MG63 (cell line): ENCODE measurements around the gene SPRYD3. TPM values are rescaled to one million over a fixed set of nuclear protein-coding genes. Genes with fewer than 3 reads are reported as not detected.
"Not testable (repeated sequence)": the region's sequence is repeated elsewhere in the genome, so short reads cannot be mapped to it uniquely, and the experiment has no call there.

Experiments
- DNase-seq: peaks from one replicate; pipeline ENCODE4 v3.0.0-alpha.2; 2020
- H3K27me3 ChIP-seq: fragments of 250-450 bp; sonication (Bioruptor Pico); 2 replicates; pipeline ENCODE4 v1.5.1; 2020; ENCODE audit warnings: mild to moderate bottlenecking, moderate library complexity
- H3K36me3 ChIP-seq: fragments of 250-450 bp; sonication (Bioruptor Pico); 2 replicates; pipeline ENCODE4 v1.5.1; 2020; ENCODE audit warnings: mild to moderate bottlenecking, moderate library complexity
- H3K4me3 ChIP-seq: fragments of 250-450 bp; sonication (Bioruptor Pico); 2 replicates; pipeline ENCODE4 v1.5.1; 2020; ENCODE audit warnings: mild to moderate bottlenecking, moderate library complexity
- H3K9me3 ChIP-seq: fragments of 250-450 bp; sonication (Bioruptor Pico); 2 replicates; pipeline ENCODE4 v1.5.1; 2020; ENCODE audit warnings: mild to moderate bottlenecking, moderate library complexity
- total RNA-seq: library from RNA; depleted of rRNA; stranded (reverse); fragments of >200 nt; shearing (Covaris generic); gene quantifications from 2 replicates; pipeline ENCODE4 v1.2.3, GENCODE V29; 2014; ENCODE audit warnings: low replicate concordance

The SPRYD3 gene
- total RNA-seq, 1 experiment from 2014 or later, result 22.1 TPM

DNA sequence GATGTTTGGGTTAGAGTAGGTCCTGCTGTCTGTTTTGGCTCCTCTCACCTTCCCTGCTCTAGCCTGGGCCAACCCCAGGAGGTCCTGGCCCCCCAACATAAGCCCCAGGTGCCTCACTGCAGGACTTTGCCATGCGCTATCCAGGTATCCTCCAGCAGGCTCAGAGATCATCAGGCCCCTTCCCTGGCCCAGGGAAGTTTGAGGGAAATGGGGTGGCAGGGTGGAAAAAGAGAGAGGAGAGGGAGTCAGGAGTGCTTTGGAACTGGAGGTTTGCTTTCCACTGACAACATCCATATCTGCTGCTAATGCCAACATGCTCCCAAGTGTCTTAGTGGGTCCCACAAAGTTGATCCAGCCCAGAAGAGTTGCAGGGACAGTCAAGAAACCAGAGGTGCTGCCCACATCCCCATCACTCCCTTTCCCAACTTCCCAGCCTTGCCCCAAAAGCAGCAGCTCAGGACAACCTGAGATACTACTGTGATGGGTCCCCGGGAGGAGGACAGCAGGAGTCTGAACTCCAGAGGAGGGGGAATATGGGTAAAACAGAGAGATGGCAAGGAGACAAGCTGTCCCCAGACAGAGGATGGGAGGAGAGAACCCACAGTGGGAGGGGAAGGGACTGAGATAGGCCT lies 28.6 kb downstream of the SPRYD3 start:
- no peaks in the 10 kb centered on the region for H3K27me3 ChIP-seq
- H3K4me3 ChIP-seq, result peak overlapping the region; percentile 66
- H3K36me3 ChIP-seq, result peaks cover 24% of the 10 kb centered on the region
- no peaks in the 10 kb centered on the region for H3K9me3 ChIP-seq
- DNase-seq, result no peak

- no peaks in the 10 kb centered on the region for H3K27me3 ChIP-seq
- peaks cover 20% of the 10 kb centered on the region for H3K36me3 ChIP-seq
- DNase-seq, result peak; percentile 87
- peak within 1 kb of the TSS; percentile 66 for H3K4me3 ChIP-seq
- H3K9me3 ChIP-seq, result no peaks in the 10 kb centered on the region
Observed at GRCh38 chr12:53049571-53050318, 29.4 kb downstream of the SPRYD3 start, which contains the start of gene TNS2. TSS of gene TNS2 (plus strand) at chr12:53050065. CDS start at chr12:53050186, 121 bp downstream.

DNA sequence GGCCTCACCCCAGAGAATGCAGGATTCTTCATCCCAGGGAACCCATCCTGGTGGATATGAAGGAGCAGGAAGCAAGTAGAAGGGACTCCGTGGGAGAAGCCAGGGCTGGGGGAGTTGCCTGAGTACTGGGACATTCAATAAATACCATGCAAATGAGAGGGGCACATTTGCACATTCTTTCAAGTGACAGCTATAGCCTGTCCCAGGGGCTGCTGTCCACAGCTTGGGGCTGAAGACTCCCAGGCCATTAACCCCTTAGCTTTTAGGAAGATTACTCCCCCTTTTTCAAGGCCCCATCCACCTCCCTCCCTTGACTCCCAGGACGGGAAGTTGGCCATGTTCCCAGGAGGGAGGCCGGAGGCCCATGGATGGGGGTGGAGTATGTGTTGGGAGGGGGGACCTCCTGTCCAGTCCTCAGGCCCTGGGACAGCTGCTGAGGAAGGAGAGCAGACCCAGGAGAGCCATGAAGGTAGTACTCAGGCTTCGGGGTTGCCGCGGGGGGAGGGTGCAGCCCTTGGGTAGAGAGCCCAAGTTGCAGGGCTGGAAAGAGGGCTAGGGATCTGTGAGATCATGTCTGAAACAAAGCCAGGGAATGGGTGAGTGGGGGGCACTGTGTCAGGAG lies 30.3 kb downstream of the SPRYD3 start:
- H3K4me3 ChIP-seq, result peak overlapping the region; percentile 66
- no peaks in the 10 kb centered on the region for H3K9me3 ChIP-seq
- no peaks in the 10 kb centered on the region for H3K27me3 ChIP-seq
- peaks cover 16% of the 10 kb centered on the region for H3K36me3 ChIP-seq
- peak; percentile 52 for DNase-seq

GRCh38 chr12:53048033-53048779 lies 31.0 kb downstream of the SPRYD3 start:
- peak overlapping the region; percentile 66 for H3K4me3 ChIP-seq
- no peaks in the 10 kb centered on the region for H3K27me3 ChIP-seq
- H3K36me3 ChIP-seq, result peaks cover 11% of the 10 kb centered on the region
- peak; percentile 70 for DNase-seq
- no peaks in the 10 kb centered on the region for H3K9me3 ChIP-seq

DNA sequence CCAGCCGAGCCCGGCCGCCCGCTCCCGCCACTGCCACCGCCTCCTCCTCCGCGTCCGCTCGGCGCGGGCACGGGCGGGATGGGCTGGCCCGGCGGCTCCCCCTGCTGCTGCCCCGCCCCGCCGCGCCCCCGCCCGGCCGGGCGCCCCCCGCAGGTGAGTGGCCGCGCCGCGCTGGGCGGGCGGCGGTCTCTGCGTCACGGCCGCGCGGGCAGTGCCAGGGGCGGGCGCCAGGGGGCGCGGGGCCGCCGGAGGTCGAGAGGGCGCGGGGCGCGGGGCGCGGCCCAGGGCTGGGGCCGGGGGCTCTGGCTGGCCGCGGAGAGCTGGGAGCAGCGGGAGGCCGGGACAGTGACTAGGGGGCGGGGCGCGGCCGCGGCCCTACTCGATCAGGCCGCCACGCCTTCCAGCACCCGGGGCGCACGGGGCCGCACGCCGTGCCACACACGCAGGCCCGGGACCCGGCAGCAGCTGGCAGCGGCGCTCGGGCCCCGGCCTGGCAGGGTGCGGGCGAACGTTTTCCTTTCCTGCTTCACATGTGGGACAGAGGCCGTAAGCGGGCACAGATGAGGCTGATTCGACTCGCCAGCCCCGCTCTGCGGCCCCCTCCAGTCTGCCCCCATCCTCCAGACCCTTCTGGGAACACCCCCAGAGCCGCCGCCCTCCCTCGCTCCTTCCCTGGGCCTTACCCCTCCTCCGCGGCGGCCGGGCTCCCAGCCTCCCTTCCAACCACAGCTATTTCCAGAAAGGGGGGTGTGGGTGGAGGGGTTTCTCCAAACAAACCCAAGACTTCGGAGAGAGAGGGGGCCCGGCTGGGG lies 31.8 kb downstream of the SPRYD3 start:
- H3K36me3 ChIP-seq, result peaks cover 18% of the 10 kb centered on the region
- H3K27me3 ChIP-seq, result no peaks in the 10 kb centered on the region
- peak overlapping the region; percentile 48 for H3K4me3 ChIP-seq
- H3K9me3 ChIP-seq, result no peaks in the 10 kb centered on the region
- DNase-seq, result peak; percentile 84

DNA sequence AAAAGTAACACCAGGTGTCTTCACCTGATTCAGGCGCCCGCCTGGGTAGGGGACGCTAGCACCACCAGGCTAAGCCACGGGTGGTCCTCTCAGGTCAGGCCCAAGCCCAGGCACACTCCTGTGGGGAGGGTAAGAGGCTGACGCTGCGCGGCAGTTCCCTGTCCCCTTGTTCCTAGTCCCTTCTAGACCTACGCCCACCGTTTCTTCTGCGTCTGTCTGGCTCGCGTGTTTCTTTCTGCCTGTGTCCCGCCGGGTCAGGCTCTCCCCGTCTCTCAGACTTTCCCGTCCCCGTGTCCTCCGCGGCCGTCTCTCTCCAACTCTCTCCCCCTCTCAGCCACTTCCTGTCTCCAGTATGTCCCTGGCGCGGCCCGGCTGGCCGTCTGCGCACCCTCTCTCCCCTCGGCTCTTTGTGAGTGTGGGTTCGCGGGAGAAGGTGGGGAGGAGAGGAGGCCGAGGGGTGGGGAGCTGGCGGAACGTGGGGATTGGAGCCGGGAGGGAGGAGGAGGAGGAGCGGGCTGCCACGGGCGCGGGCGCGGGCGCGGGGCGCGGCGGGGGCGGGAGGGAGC lies 32.5 kb downstream of the SPRYD3 start:
- DNase-seq, result peak; percentile 89
- H3K27me3 ChIP-seq, result no peaks in the 10 kb centered on the region
- H3K4me3 ChIP-seq, result peak overlapping the region; percentile 59
- no peaks in the 10 kb centered on the region for H3K9me3 ChIP-seq
- H3K36me3 ChIP-seq, result peaks cover 14% of the 10 kb centered on the region

DNA sequence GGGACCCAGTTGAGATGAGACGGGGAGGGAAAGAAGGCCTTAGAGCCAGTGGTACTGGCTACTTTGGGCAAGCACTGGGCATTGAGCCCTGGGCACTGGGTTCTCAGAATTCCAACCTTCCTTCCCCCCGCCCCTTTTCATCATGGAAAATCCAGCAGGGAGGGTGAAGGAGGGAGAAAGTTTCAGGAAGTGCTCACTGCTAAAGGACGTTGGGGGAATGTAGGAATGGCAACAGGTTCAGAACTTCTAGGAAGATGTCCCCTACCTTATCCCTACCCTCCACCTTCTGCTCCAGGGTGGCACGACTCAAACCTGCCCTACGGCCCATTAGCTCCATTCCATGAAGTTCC lies 33.5 kb downstream of the SPRYD3 start:
- no peak for DNase-seq
- Histone ChIP-seq H3K27me3 (no peaks in the 10 kb centered on the region), H3K36me3 (peaks cover 11% of the 10 kb centered on the region), H3K4me3 (no peak overlapping the region), H3K9me3 (no peaks in the 10 kb centered on the region)

- H3K9me3 ChIP-seq, result no peaks in the 10 kb centered on the region
- H3K36me3 ChIP-seq, result peaks cover 14% of the 10 kb centered on the region
- no peak for DNase-seq
- no peak overlapping the region for H3K4me3 ChIP-seq
- H3K27me3 ChIP-seq, result no peaks in the 10 kb centered on the region
Observed at GRCh38 chr12:53044896-53045695, 34.1 kb downstream of the SPRYD3 start.

GRCh38 chr12:53044052-53044581 lies 35.1 kb downstream of the SPRYD3 start:
- Histone ChIP-seq H3K36me3 (peaks cover 23% of the 10 kb centered on the region), H3K9me3 (no peaks in the 10 kb centered on the region), H3K4me3 (no peak overlapping the region), H3K27me3 (no peaks in the 10 kb centered on the region)
- no peak for DNase-seq

- no peaks in the 10 kb centered on the region for H3K27me3 ChIP-seq
- H3K36me3 ChIP-seq, result peaks cover 36% of the 10 kb centered on the region
- no peaks in the 10 kb centered on the region for H3K9me3 ChIP-seq
- no peak for DNase-seq
- no peak overlapping the region for H3K4me3 ChIP-seq
Observed at GRCh38 chr12:53042607-53043454, 36.4 kb downstream of the SPRYD3 start.

DNA sequence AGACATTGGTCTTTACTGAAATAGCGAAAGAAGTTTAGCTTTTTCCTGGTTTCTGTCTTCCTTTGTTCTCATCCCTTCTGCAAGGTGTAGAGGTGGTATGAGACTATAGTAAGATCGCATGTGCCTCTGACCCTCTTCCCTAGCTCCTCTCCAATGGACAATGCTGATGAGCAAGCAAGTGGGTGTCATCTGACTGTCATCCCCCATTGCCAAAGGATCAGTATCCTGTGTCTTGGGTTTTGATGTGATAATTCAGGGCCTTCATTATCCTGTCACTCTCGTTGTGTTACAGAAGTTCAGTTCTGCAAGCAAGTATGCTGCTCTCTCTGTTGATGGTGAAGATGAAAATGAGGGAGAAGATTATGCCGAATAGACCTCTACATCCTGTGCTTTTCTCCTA lies 39.3 kb downstream of the SPRYD3 start:
- Histone ChIP-seq H3K4me3 (no peak overlapping the region), H3K27me3 (no peaks in the 10 kb centered on the region), H3K9me3 (no peaks in the 10 kb centered on the region), H3K36me3 (peaks cover 63% of the 10 kb centered on the region)
- DNase-seq, result no peak

- Histone ChIP-seq H3K9me3 (no peaks in the 10 kb centered on the region), H3K27me3 (no peaks in the 10 kb centered on the region), H3K36me3 (peaks cover 83% of the 10 kb centered on the region), H3K4me3 (no peak overlapping the region)
- DNase-seq, result no peak
Observed at GRCh38 chr12:53036802-53037201, 42.4 kb downstream of the SPRYD3 start.

- peaks cover 91% of the 10 kb centered on the region for H3K36me3 ChIP-seq
- DNase-seq, result no peak
- no peaks in the 10 kb centered on the region for H3K27me3 ChIP-seq
- no peaks in the 10 kb centered on the region for H3K9me3 ChIP-seq
- H3K4me3 ChIP-seq, result no peak overlapping the region
Observed at GRCh38 chr12:53034459-53034858, 44.7 kb downstream of the SPRYD3 start.

DNA sequence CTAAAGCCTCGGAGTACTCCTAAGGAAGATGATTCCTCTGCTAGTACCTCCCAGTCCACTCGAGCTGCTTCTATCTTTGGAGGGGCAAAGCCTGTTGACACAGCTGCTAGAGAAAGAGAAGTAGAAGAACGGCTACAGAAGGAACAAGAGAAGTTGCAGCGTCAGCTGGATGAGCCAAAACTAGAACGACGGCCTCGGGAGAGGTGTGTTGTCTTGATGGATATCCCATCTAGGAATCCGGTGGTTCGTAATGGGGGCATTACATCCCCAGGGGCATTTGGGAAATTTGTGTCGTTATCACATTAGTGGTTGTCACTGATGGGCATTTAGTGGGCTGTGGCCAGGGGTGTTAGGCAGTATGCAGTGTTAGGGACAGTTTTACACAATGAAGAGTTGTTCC lies 45.4 kb downstream of the SPRYD3 start:
- H3K27me3 ChIP-seq, DNase-seq, H3K4me3 ChIP-seq, H3K9me3 ChIP-seq: not testable (repeated sequence)
- H3K36me3 ChIP-seq, result peaks cover 90% of the 10 kb centered on the region
